Endothelial cell of umbilical vein (primary cell): ENCODE results near the gene ZNF423. TPM values are rescaled to one million over a fixed set of nuclear protein-coding genes. Genes with fewer than 3 reads are reported as not detected.

Experiments
- BruUV-seq: library from RNA; stranded (reverse); fragments of 400-500 nt; replicated peaks from 2 replicates; lab custom pipeline; 2021; lab: Mats Ljungman, UMichigan
- CTCF ChIA-PET: fragments of 300-600, 350-600 bp; sonication (Branson Sonifier 250); formaldehyde crosslinking; loops from one replicate; lab custom pipeline; 2021; ENCODE audit warnings: antibody characterized with exemption, inconsistent platforms; lab: Charles Lee
- POLR2A ChIA-PET: fragments of 300-600, 350-600 bp; sonication (Branson Sonifier 250); formaldehyde crosslinking; loops from one replicate; lab custom pipeline; 2021; ENCODE audit warnings: antibody characterized with exemption, inconsistent platforms; lab: Charles Lee
- DNase-seq: peaks from one replicate; pipeline ENCODE4 v3.0.0-alpha.2; 2011; ENCODE audit warnings: low read depth, low spot score
- FAIRE-seq: peaks from 2 replicates; lab custom pipeline; 2011; peaks lifted over from hg19 to GRCh38; lab: Jason Lieb, UNC
- H2AFZ ChIP-seq: 2 replicates; pipeline ENCODE4 v1.6.0; 2012; ENCODE audit warnings: low read depth, low read length, control low read depth, inconsistent platforms
- H3K27ac ChIP-seq: 2 replicates; pipeline ENCODE4 v1.5.1; 2011; ENCODE audit warnings: low read depth, mild to moderate bottlenecking, control low read depth, low read length, moderate library complexity; ENCODE audit not compliant: insufficient read depth
- H3K27me3 ChIP-seq, 2 experiments: 2 replicates each; pipeline versions ENCODE4 v1.6.0 to v1.6.1; 2011; ENCODE audit warnings: low read length in 2 of 2, mixed read lengths in 1 of 2; ENCODE audit not compliant: control insufficient read depth in 2 of 2, insufficient read depth in 2 of 2
- H3K36me3 ChIP-seq, 2 experiments: 2 replicates in 1 of 2; 3 replicates in 1 of 2; pipeline ENCODE4 v1.5.1; 2011; ENCODE audit warnings: low read length in 2 of 2, mild to moderate bottlenecking in 1 of 2, moderate library complexity in 1 of 2; ENCODE audit not compliant: control insufficient read depth in 2 of 2, insufficient read depth in 2 of 2; ENCODE audit errors: extremely low read depth in 1 of 2
- H3K4me1 ChIP-seq: 3 replicates; pipeline ENCODE4 v1.5.1; 2011; ENCODE audit warnings: mild to moderate bottlenecking, low read length; ENCODE audit not compliant: control insufficient read depth, insufficient read depth; ENCODE audit errors: extremely low read depth
- H3K4me2 ChIP-seq: 2 replicates; pipeline ENCODE4 v1.6.1; 2011; ENCODE audit warnings: low read length, control low read depth, mixed read lengths; ENCODE audit not compliant: insufficient read depth
- H3K4me3 ChIP-seq, 3 experiments: fragments of 200-600 bp in 1 of 3; sonication (generic), shearing (Covaris generic) in 1 of 3; replicated peaks in 1 of 3; 2 replicates each; pipeline ENCODE4 v1.5.1; 2011 to 2016; ENCODE audit warnings: control low read depth in 3 of 3, low read length in 3 of 3, mild to moderate bottlenecking in 2 of 3, inconsistent platforms in 1 of 3, low read depth in 1 of 3, moderate library complexity in 1 of 3; ENCODE audit not compliant: insufficient read depth in 1 of 3
- H3K79me2 ChIP-seq: 2 replicates; pipeline ENCODE4 v1.6.0; 2012; ENCODE audit warnings: low read length, inconsistent platforms; ENCODE audit not compliant: control insufficient read depth, insufficient read depth
- H3K9ac ChIP-seq: replicated peaks from 2 replicates; pipeline ENCODE3; 2011; ENCODE audit warnings: low read length, control low read depth; ENCODE audit not compliant: insufficient read depth; ENCODE audit errors: extremely low read depth
- H3K9me1 ChIP-seq: replicated peaks from 3 replicates; pipeline ENCODE4 v1.6.0; 2011; ENCODE audit warnings: mild to moderate bottlenecking, low read length; ENCODE audit not compliant: control insufficient read depth, insufficient read depth; ENCODE audit errors: extremely low read depth
- H3K9me3 ChIP-seq: replicated peaks from 2 replicates; pipeline ENCODE4 v1.5.1; 2012; ENCODE audit warnings: low read length, inconsistent platforms; ENCODE audit not compliant: control insufficient read depth, insufficient read depth
- H4K20me1 ChIP-seq: replicated peaks from 2 replicates; pipeline ENCODE3; 2011; ENCODE audit warnings: mild to moderate bottlenecking, low read length; ENCODE audit not compliant: control insufficient read depth, insufficient read depth; ENCODE audit errors: extremely low read depth
- CTCF ChIP-seq, 2 donors: IDR thresholded peaks; 1 replicate in 1 of 2; 2 replicates in 1 of 2; pipeline ENCODE4 v1.5.1; 2011; ENCODE audit warnings: low read length in 2 of 2, mild to moderate bottlenecking in 2 of 2, moderate library complexity in 2 of 2, control low read depth in 1 of 2, inconsistent platforms in 1 of 2, low read depth in 1 of 2; ENCODE audit not compliant: insufficient read depth in 1 of 2; ENCODE audit errors: extremely low read depth in 1 of 2
- EZH2 ChIP-seq: IDR thresholded peaks from 2 replicates; pipeline ENCODE4 v1.6.1; 2012; ENCODE audit warnings: borderline replicate concordance, low read depth, mild to moderate bottlenecking, moderate library complexity, low read length, inconsistent platforms; ENCODE audit not compliant: severe bottlenecking
- FOS ChIP-seq: IDR thresholded peaks from 2 replicates; pipeline ENCODE4 v1.6.1; 2011; ENCODE audit warnings: mild to moderate bottlenecking, low read length, moderate library complexity, borderline replicate concordance; ENCODE audit not compliant: insufficient read depth
- GATA2 ChIP-seq: IDR thresholded peaks from 2 replicates; pipeline ENCODE4 v1.7.0; 2011; ENCODE audit warnings: low read depth, mild to moderate bottlenecking, moderate library complexity, mixed read lengths, low read length; ENCODE audit not compliant: insufficient read length, insufficient read depth
- JUN ChIP-seq: IDR thresholded peaks from 2 replicates; pipeline ENCODE4 v1.6.1; 2011; ENCODE audit warnings: borderline replicate concordance, low read depth; ENCODE audit not compliant: insufficient read length, insufficient read depth
- MAX ChIP-seq: IDR thresholded peaks from 2 replicates; pipeline ENCODE4 v1.6.1; 2011; ENCODE audit not compliant: insufficient read depth, insufficient read length
- MYC ChIP-seq: IDR thresholded peaks from one replicate; pipeline ENCODE4 v1.6.1; 2011; ENCODE audit warnings: mild to moderate bottlenecking, low read depth, low read length
- POLR2A ChIP-seq: IDR thresholded peaks from 2 replicates; pipeline ENCODE4 v1.6.1; 2012; ENCODE audit warnings: low read depth, mild to moderate bottlenecking, control low read depth, low read length
- POLR2AphosphoS5 ChIP-seq: IDR thresholded peaks from 2 replicates; pipeline ENCODE4 v1.6.1; 2012; ENCODE audit warnings: low read depth, mild to moderate bottlenecking, control low read depth, low read length, moderate library complexity; ENCODE audit not compliant: insufficient read depth
- dilution Hi-C: fragments of 300-500 bp; cut with MboI; formaldehyde crosslinking; loops from one replicate; pipeline ENCODE4 v1.15.0; 2019; ENCODE audit warnings: low sequenced_read_pairs; ENCODE audit not compliant: extremely low pct_ligation_motif_present
- intact Hi-C: fragments of 100-400 bp; cut with micrococcal nuclease; formaldehyde crosslinking; loops from one replicate; pipeline ENCODE4 v1.10.0; 2022
- polyA plus RNA-seq, 4 experiments: library from polyadenylated mRNA; depleted of rRNA in 3 of 4; stranded (reverse) in 3 of 4; unstranded in 1 of 4; fragments of >200 nt; gene quantifications; 2 replicates each; pipeline versions ENCODE4 v1.2.1 to v1.2.3, GENCODE V29; 2011 to 2012; ENCODE audit warnings: missing spikeins in 1 of 4
- total RNA-seq: library from RNA; stranded (reverse); gene quantifications from 2 replicates; pipeline ENCODE4 v1.2.3, GENCODE V29; 2021

ZNF423 gene
- total and polyA plus RNA-seq, 2 donors (not counting 3 experiments of a cell fraction or from before 2014, with no cell fraction given): 2.2 to 8.1 TPM

DNA sequence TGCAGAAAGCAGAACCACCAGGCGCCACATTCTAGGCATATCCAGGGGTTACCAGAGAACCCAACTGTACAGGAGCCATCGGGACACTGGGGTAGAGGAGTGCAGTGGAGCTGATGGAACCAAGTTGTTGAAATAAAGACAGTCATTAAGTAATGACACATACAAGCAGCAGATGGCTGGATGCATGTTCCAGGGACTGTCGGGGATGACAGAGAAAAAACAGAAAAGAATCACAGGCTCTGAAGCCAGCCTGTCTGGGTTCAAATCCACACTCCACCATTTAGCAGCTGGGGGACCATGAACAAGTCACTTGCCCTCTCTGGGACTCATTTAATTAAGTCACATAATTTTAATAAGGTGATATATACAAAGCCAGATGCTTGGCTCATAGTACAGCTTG lies 117.1 kb downstream of the ZNF423 start:
- intact Hi-C loops (no loop called here), dilution Hi-C loops (no loop called here)
- no peaks in the 10 kb centered on the region for H4K20me1 ChIP-seq
- H3K4me2 ChIP-seq: no peak overlapping the region
- FAIRE-seq (no peak), DNase-seq (no peak)
- ChIA-PET POLR2A (no interaction called here), CTCF (interaction anchor here (1.3 to 2.0 kb wide), 2 partner anchors 14 to 16 kb away, joined by 3 to 5 read pairs; no protein-coding TSS in a partner anchor)
- no peaks in the 10 kb centered on the region for H3K27me3 ChIP-seq
- H3K9ac ChIP-seq: no peak overlapping the region
- no peaks in the 10 kb centered on the region for H3K9me3 ChIP-seq
- no peak for TF ChIP-seq EZH2
- TF ChIP-seq GATA2: no peak
- TF ChIP-seq CTCF (IDR thresholded peaks at IDR 0.05; ENCODE audit: extremely low read depth in 1 of 2, insufficient read depth in 1 of 2, low read depth in 1 of 2, low read length in 2 of 2): no peak
- TF ChIP-seq POLR2A: no peak
- TF ChIP-seq JUN: no peak
- no peak for TF ChIP-seq MAX
- no peak for TF ChIP-seq POLR2AphosphoS5
- no peak for TF ChIP-seq FOS
- no peak for TF ChIP-seq MYC
- H3K36me3 ChIP-seq: no peaks in the 10 kb centered on the region
- H3K4me3 ChIP-seq: no peak overlapping the region
- H3K27ac ChIP-seq: no peak overlapping the region
- no TSS peak for BruUV-seq
- H2AFZ ChIP-seq: no peak overlapping the region
- H3K4me1 ChIP-seq: no peaks in the 10 kb centered on the region
- no peaks in the 10 kb centered on the region for H3K9me1 ChIP-seq
- no peaks in the 10 kb centered on the region for H3K79me2 ChIP-seq
